WI38 (cell line): ENCODE measurements around the gene PTCH1.
A peak's percentile ranks its signal among the peaks of the same experiment; 100 is the strongest.

Experiments used
- H3K4me3 ChIP-seq: 2 replicates; pipeline ENCODE4 v1.5.1; 2011; ENCODE audit warnings: low read depth, mild to moderate bottlenecking, control low read depth, low read length
- TF ChIP-seq, protein P1 (sequence below): IDR thresholded peaks from 2 replicates; pipeline ENCODE4 v1.5.1; 2012; ENCODE audit warnings: low read depth, mild to moderate bottlenecking, control low read depth, low read length

The PTCH1 gene

DNA sequence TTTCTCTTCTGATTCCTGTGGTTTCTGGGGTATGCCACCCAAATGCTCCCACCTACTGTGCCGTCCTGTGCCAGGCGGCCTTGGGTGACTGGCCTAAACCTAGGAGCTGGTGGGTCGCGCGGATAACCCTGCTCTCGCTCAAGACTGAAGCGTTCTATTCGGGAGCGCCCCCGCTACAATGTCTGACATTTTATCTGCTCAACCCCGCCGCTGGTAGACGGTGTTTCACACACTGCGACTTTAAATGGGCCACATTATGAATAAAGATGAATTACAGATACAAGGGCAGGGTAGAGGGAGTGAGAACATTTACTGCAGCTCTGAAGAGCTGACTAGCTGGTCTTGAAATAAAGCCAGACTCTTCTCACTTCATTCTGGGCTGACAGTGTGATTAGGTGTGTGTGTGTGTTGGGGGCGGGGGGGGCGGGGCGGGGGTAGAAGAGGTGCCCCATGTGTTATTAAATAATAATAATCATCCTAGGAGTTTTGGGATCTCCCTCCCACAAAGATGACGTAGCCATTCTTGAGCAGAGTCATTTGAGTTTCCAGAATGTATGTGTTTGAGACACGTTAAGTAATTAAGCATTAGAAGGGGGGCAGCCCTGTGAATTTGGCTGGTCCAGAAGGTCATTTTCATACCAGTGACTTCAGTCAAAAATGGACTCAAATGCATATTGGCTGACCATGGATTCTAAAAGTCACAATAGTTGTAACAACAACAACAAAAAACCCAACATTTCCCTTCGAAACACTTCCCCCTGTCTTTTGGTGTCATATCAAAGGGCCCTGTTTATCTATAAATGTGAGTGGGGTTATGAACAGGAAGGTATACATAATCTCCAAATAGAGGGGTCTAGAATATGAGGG is 1.0 kb upstream of the PTCH1 start:
- H3K4me3 ChIP-seq = no peak overlapping the region; the same call in 1 of the 2 replicates
- TF ChIP-seq, protein P1, sequence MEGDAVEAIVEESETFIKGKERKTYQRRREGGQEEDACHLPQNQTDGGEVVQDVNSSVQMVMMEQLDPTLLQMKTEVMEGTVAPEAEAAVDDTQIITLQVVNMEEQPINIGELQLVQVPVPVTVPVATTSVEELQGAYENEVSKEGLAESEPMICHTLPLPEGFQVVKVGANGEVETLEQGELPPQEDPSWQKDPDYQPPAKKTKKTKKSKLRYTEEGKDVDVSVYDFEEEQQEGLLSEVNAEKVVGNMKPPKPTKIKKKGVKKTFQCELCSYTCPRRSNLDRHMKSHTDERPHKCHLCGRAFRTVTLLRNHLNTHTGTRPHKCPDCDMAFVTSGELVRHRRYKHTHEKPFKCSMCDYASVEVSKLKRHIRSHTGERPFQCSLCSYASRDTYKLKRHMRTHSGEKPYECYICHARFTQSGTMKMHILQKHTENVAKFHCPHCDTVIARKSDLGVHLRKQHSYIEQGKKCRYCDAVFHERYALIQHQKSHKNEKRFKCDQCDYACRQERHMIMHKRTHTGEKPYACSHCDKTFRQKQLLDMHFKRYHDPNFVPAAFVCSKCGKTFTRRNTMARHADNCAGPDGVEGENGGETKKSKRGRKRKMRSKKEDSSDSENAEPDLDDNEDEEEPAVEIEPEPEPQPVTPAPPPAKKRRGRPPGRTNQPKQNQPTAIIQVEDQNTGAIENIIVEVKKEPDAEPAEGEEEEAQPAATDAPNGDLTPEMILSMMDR = no peak

DNA sequence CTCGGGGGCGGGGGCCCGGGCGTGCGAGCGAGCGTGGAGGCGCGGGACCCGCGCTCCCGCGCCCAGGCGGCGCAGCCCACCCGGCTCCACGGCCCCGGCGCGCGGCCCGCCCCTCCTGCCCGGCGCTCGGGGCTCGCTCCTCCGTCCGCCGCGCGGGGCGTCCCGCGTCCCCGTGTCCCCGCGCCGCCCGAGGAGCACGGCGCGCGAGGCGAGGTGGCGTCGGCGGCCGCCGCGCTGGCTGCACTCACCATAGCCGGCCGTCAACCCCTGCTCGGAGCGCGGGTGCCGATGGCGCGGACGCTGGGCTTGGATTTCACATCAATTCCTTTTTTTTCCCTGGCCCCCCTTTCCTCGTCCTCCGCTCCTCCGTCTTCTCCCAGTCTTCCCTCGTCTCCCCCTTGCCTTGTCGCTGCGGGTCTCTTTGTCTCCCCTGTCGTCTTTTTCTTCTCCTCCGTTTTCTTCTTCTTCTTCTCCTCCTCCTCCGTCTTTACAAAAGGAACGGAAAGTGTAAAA is 494 bp downstream of the PTCH1 start:
- peak overlapping the region; percentile 68 for H3K4me3 ChIP-seq
- TF ChIP-seq, protein P1 = no peak

DNA sequence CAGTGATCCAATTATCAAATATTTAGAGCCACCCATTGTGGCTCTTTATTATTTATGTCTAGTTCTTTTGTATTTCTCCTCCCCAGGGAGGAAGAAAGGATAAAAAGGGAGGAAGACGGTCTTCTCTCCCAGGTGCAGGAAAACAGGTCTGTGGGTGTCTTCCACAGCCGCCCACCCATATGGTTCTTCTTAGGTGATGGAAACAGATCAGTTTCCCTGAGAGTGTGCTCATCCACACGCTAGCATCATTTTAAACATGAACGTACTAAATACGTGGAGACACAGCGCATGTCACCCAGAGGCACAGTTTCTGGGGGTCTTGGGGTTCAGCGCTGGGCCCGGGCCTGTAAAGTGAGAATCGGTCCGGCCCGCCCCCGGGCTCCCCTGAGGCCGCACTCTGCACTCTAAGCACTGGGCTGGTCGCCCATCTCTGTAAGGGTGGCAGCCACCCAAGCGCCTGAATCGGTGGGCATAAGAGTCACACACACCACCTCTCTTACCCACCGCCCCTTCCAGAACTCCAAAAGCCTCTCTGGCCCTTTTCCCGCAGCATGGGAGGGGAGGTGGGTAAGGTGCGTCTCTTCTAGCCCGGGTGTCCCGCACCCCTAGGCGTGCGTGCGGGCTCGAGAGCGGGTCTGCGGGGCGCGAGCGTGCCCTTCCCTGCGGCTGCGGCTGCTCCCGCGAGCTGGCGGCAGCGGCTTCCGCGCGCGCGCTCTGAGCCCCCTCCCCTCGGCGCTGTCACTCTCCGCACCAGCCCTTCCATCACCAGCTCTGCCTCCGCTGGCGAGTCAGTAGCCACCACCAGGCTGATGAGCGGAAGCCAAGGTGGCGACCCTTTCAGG is 1.3 kb downstream of the PTCH1 start:
- TF ChIP-seq, protein P1 = no peak
- peak overlapping the region; percentile 60 for H3K4me3 ChIP-seq

DNA sequence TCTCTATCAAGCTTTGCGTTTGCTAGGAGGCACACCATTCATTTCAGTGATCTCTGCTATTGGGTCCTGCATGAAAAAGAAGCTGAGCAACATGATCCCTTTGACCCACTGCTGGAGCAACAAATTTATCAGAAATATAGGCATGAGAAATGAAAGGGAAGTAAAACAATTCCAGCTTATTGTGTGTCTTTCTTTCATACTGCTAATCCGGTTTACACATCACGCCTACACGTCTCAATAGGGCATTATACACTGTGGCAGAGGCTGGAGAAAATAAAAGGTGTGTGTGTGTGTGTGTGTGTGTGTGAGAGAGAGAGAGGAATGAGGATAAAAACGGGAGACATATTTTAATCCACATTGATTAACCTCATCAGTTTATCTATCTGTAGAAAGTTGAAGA is 2.4 kb downstream of the PTCH1 start:
- no peak overlapping the region for H3K4me3 ChIP-seq
- TF ChIP-seq, protein P1 = no peak

DNA sequence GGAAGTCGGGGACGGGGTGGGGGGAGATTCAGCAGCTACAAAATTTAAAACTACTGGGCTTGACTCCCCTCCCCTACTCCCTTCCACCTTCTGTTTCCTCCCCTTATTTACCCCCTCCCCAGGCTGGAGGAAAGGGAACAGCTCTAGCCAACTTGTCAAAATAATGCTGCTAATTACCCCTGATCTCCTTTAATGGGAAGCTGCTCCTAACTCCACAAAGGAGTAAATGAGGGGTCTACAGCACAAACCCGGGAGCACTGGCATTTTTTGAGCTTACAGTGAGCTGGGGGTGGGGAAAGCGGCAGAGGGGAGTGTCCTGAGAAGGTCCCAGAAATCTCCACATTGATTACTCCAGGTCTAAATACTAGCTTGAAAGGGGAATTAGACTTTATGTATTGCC is 3.1 kb downstream of the PTCH1 start:
- H3K4me3 ChIP-seq = no peak overlapping the region
- TF ChIP-seq, protein P1 = no peak

DNA sequence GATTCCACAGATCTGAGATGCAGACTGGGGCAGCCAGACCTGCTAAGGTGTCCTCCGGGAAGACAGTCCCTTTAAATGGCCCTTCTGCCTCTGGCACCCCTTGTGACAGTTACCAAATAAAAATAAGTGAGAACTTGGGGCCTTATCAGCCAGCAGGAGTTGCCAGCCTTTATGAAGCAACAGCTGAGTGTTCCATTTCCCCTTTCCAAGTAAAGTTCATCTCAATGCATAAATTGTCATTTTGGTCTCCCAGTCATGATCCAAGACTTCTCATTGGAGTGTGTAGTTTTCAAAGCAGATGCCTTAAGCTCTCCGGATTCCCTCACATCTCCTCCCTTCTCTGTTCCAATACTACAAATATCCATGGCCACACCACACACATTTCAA is 4.1 kb downstream of the PTCH1 start:
- TF ChIP-seq, protein P1 = no peak
- peak overlapping the region; percentile 72 for H3K4me3 ChIP-seq
